HL-60 (cell line): ENCODE measurements around the gene PROZ.

Experiments used
- DNase-seq, 2 experiments: peaks; one replicate each; pipeline ENCODE4 v3.0.0-alpha.2; 2010 to 2020; ENCODE audit warnings: low read depth in 1 of 2, low spot score in 1 of 2
- H3K27ac ChIP-seq: fragments of 250-450 bp; sonication (Bioruptor Pico); replicated peaks from 2 replicates; pipeline ENCODE4 v1.5.1; 2020; ENCODE audit warnings: mild to moderate bottlenecking, moderate library complexity
- H3K27me3 ChIP-seq: fragments of 250-450 bp; sonication (Bioruptor Pico); 2 replicates; pipeline ENCODE4 v1.5.1; 2021; ENCODE audit warnings: mild to moderate bottlenecking, moderate library complexity; ENCODE audit not compliant: insufficient read depth, poor library complexity, severe bottlenecking
- H3K4me3 ChIP-seq: replicated peaks from 2 replicates; pipeline ENCODE4 v1.5.1; 2011; ENCODE audit warnings: mild to moderate bottlenecking, control low read depth, low read length; ENCODE audit not compliant: insufficient read depth
- GABPA ChIP-seq: IDR thresholded peaks from 2 replicates; pipeline ENCODE4 v1.6.1; 2012; ENCODE audit warnings: low read depth
- POLR2AphosphoS5 ChIP-seq: IDR thresholded peaks from 2 replicates; pipeline ENCODE4 v1.6.1; 2012; ENCODE audit warnings: low read depth
- SPI1 ChIP-seq: IDR thresholded peaks from 2 replicates; pipeline ENCODE4 v1.6.1; 2012; ENCODE audit warnings: low read depth, mild to moderate bottlenecking, borderline replicate concordance
- TF ChIP-seq, protein P1 (sequence below): IDR thresholded peaks from 2 replicates; pipeline ENCODE4 v1.6.1; 2012; ENCODE audit warnings: low read depth; ENCODE audit not compliant: insufficient replicate concordance
- TF ChIP-seq, protein P2 (sequence below): IDR thresholded peaks from one replicate; pipeline ENCODE4 v1.5.1; 2011; ENCODE audit warnings: low read length, control low read depth, inconsistent platforms; ENCODE audit not compliant: insufficient read depth

The PROZ gene

DNA sequence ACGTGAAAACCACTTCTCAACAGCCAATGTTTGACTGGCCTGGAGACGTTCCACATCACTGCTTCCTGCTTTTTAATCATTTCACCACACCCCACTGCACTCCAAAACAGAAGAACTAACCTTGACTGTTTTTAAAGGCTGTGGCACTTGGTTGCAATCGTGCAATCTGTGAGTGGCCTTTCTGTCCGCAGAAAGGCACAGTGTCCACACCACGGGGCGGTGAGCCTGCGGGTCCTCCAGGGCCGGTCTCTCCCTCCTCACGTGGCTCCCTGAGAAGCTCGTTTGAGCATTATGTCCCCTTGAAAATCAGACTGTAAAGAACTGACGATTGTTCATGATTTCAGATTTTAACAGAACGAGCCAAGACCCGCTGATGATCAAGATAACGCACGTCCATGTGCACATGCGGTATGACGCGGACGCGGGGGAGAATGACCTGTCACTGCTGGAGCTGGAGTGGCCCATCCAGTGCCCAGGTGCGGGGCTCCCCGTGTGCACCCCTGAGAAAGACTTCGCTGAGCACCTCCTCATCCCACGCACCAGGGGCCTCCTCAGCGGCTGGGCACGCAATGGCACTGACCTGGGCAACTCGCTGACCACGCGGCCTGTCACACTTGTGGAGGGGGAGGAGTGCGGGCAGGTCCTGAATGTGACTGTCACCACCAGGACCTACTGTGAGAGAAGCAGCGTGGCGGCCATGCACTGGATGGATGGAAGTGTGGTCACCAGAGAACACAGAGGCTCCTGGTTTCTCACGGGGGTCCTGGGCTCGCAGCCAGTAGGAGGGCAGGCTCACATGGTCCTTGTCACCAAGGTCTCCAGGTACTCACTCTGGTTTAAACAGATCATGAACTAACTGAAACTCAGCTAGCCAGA is 13.0 kb downstream of the PROZ start:
- Histone ChIP-seq H3K27ac (no peak overlapping the region), H3K4me3 (no peak overlapping the region), H3K27me3 (no peaks in the 10 kb centered on the region)
- TF ChIP-seq, protein P1, sequence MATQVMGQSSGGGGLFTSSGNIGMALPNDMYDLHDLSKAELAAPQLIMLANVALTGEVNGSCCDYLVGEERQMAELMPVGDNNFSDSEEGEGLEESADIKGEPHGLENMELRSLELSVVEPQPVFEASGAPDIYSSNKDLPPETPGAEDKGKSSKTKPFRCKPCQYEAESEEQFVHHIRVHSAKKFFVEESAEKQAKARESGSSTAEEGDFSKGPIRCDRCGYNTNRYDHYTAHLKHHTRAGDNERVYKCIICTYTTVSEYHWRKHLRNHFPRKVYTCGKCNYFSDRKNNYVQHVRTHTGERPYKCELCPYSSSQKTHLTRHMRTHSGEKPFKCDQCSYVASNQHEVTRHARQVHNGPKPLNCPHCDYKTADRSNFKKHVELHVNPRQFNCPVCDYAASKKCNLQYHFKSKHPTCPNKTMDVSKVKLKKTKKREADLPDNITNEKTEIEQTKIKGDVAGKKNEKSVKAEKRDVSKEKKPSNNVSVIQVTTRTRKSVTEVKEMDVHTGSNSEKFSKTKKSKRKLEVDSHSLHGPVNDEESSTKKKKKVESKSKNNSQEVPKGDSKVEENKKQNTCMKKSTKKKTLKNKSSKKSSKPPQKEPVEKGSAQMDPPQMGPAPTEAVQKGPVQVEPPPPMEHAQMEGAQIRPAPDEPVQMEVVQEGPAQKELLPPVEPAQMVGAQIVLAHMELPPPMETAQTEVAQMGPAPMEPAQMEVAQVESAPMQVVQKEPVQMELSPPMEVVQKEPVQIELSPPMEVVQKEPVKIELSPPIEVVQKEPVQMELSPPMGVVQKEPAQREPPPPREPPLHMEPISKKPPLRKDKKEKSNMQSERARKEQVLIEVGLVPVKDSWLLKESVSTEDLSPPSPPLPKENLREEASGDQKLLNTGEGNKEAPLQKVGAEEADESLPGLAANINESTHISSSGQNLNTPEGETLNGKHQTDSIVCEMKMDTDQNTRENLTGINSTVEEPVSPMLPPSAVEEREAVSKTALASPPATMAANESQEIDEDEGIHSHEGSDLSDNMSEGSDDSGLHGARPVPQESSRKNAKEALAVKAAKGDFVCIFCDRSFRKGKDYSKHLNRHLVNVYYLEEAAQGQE, result no peak
- TF ChIP-seq GABPA (no peak), SPI1 (no peak), POLR2AphosphoS5 (no peak)
- TF ChIP-seq, protein P2, sequence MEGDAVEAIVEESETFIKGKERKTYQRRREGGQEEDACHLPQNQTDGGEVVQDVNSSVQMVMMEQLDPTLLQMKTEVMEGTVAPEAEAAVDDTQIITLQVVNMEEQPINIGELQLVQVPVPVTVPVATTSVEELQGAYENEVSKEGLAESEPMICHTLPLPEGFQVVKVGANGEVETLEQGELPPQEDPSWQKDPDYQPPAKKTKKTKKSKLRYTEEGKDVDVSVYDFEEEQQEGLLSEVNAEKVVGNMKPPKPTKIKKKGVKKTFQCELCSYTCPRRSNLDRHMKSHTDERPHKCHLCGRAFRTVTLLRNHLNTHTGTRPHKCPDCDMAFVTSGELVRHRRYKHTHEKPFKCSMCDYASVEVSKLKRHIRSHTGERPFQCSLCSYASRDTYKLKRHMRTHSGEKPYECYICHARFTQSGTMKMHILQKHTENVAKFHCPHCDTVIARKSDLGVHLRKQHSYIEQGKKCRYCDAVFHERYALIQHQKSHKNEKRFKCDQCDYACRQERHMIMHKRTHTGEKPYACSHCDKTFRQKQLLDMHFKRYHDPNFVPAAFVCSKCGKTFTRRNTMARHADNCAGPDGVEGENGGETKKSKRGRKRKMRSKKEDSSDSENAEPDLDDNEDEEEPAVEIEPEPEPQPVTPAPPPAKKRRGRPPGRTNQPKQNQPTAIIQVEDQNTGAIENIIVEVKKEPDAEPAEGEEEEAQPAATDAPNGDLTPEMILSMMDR, result no peak
- DNase-seq, result no peak

DNA sequence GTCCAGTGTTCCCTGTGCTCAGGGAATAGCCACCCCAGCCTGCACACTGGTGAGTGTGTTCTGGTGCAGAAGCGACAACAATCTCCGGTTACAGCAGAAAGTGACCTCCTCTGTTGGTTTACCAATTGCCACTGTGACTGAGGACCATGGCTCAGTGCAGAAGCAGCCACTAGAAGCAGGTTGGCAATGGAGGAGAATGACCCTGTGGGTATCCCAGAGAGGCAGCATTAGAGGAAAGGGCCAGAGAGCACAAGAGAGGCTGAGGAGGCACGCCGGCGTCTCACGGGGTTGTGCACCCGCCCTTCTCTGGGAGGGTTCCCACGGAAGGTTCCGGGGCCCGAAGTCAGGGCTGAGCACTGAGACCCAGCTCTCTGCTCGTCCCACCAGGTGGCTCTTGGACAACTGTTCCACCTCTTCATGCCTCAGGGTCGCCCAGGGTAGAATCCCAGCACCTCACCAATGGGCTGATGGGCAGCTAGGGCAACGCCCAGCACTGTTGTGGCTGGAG is 14.0 kb downstream of the PROZ start:
- Histone ChIP-seq H3K27me3 (no peaks in the 10 kb centered on the region), H3K4me3 (no peak overlapping the region), H3K27ac (no peak overlapping the region)
- TF ChIP-seq, protein P2, result no peak
- TF ChIP-seq SPI1 (no peak), POLR2AphosphoS5 (no peak), GABPA (no peak)
- TF ChIP-seq, protein P1, result no peak
- no peak for DNase-seq

DNA sequence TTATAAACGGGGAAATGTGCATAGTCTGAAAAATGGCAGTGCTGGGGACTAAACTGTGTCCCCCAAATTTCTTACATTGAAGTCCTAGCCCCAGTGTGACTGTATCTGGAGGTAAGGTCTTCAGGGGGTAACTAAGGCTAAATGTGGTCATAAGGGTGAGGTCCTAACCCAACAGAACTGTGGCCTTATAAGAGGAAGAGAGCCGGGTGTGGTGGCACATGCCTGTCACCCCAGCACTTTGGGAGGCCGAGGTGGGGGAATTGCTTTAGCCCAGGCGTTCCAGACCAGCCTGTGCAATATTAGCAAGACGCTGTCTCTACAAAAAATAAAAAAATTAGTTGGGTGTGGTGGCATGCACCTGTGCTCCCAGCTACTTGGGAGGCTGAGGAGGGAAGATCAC is 17.8 kb downstream of the PROZ start:
- Histone ChIP-seq H3K4me3 (no peak overlapping the region), H3K27ac (no peak overlapping the region), H3K27me3 (no peaks in the 10 kb centered on the region)
- TF ChIP-seq SPI1 (no peak), GABPA (no peak), POLR2AphosphoS5 (no peak)
- TF ChIP-seq, protein P1, result no peak
- TF ChIP-seq, protein P2, result no peak
- DNase-seq, result peak in 1 of 2 experiments; percentile 45
